Effector memory CD4-positive, alpha-beta T cell (primary cell): ENCODE data around the gene NTSR1.

Source experiments
- DNase-seq, 3 donors: peaks; one replicate each; pipeline ENCODE4 v3.0.0-alpha.2; 2020
- H3K27ac ChIP-seq: 2 replicates; pipeline ENCODE4 v1.7.0; 2013; ENCODE audit warnings: mild to moderate bottlenecking, low read length, moderate library complexity; ENCODE audit not compliant: insufficient read depth, poor library complexity, severe bottlenecking
- H3K27me3 ChIP-seq: replicated peaks from 2 replicates; pipeline ENCODE4 v1.7.0; 2013; ENCODE audit warnings: mild to moderate bottlenecking, low read length; ENCODE audit not compliant: insufficient read depth, control insufficient read depth, poor library complexity, severe bottlenecking
- H3K36me3 ChIP-seq: 2 replicates; pipeline ENCODE4 v1.7.0; 2013; ENCODE audit warnings: mild to moderate bottlenecking, low read length, moderate library complexity; ENCODE audit not compliant: control insufficient read depth, insufficient read depth
- H3K4me1 ChIP-seq: 2 replicates; pipeline ENCODE4 v1.7.0; 2013; ENCODE audit warnings: low read length, mild to moderate bottlenecking; ENCODE audit not compliant: control insufficient read depth, insufficient read depth, poor library complexity, severe bottlenecking
- H3K4me3 ChIP-seq: 2 replicates; pipeline ENCODE4 v1.7.0; 2013; ENCODE audit warnings: low read length, low read depth, mild to moderate bottlenecking; ENCODE audit not compliant: insufficient read depth, poor library complexity, severe bottlenecking
- H3K9me3 ChIP-seq: 2 replicates; pipeline ENCODE4 v1.7.0; 2013; ENCODE audit warnings: mild to moderate bottlenecking, low read length, moderate library complexity; ENCODE audit not compliant: control insufficient read depth
- total RNA-seq, 3 donors: gene quantifications; one replicate each; lab custom pipeline; 2026; lab: John Stamatoyannopoulos, UW

The NTSR1 gene
- 0.09 to 0.19 (median 0.17) reads per million in 3 donors for total RNA-seq

- DNase-seq = no peak
- Histone ChIP-seq H3K9me3 (no peaks in the 10 kb centered on the region), H3K27ac (no peak within 1 kb of the TSS), H3K36me3 (no peaks in the 10 kb centered on the region), H3K4me3 (no peak within 1 kb of the TSS), H3K4me1 (peaks cover 13% of the 10 kb centered on the region), H3K27me3 (peaks cover 24% of the 10 kb centered on the region)
Observed at GRCh38 chr20:62708591-62709536, at the start of gene NTSR1. TSS of gene NTSR1 (plus strand) at chr20:62708836. CDS start at chr20:62709208, 372 bp downstream.

- Histone ChIP-seq H3K27me3 (no peaks in the 10 kb centered on the region), H3K4me3 (no peak overlapping the region), H3K27ac (no peak overlapping the region), H3K9me3 (no peaks in the 10 kb centered on the region), H3K4me1 (no peaks in the 10 kb centered on the region), H3K36me3 (no peaks in the 10 kb centered on the region)
- no peak for DNase-seq
Observed at GRCh38 chr20:62659488-62660239, 49.0 kb upstream of the NTSR1 start.

GRCh38 chr20:62660240-62660615 is 48.4 kb upstream of the NTSR1 start:
- Histone ChIP-seq H3K9me3 (no peaks in the 10 kb centered on the region), H3K4me3 (no peak overlapping the region), H3K27me3 (no peaks in the 10 kb centered on the region), H3K27ac (no peak overlapping the region), H3K4me1 (no peaks in the 10 kb centered on the region), H3K36me3 (no peaks in the 10 kb centered on the region)
- DNase-seq = no peak

GRCh38 chr20:62660768-62661167 is 47.9 kb upstream of the NTSR1 start:
- no peak overlapping the region for H3K4me3 ChIP-seq
- DNase-seq = no peak
- no peak overlapping the region for H3K27ac ChIP-seq
- H3K4me1 ChIP-seq = no peaks in the 10 kb centered on the region
- H3K36me3 ChIP-seq = no peaks in the 10 kb centered on the region
- H3K27me3 ChIP-seq = no peaks in the 10 kb centered on the region
- no peaks in the 10 kb centered on the region for H3K9me3 ChIP-seq

- H3K27me3 ChIP-seq = no peaks in the 10 kb centered on the region
- no peaks in the 10 kb centered on the region for H3K4me1 ChIP-seq
- H3K9me3 ChIP-seq = no peaks in the 10 kb centered on the region
- no peaks in the 10 kb centered on the region for H3K36me3 ChIP-seq
- no peak for DNase-seq
- no peak overlapping the region for H3K4me3 ChIP-seq
- H3K27ac ChIP-seq = no peak overlapping the region
Observed at GRCh38 chr20:62661647-62662046, 47.0 kb upstream of the NTSR1 start.

GRCh38 chr20:62662422-62662821 is 46.2 kb upstream of the NTSR1 start:
- Histone ChIP-seq H3K27ac (no peak overlapping the region), H3K4me1 (no peaks in the 10 kb centered on the region), H3K27me3 (no peaks in the 10 kb centered on the region), H3K9me3 (no peaks in the 10 kb centered on the region), H3K36me3 (no peaks in the 10 kb centered on the region), H3K4me3 (no peak overlapping the region)
- DNase-seq = no peak

GRCh38 chr20:62663145-62664018 is 45.3 kb upstream of the NTSR1 start:
- H3K27ac ChIP-seq = no peak overlapping the region
- no peak overlapping the region for H3K4me3 ChIP-seq
- H3K36me3 ChIP-seq = no peaks in the 10 kb centered on the region
- H3K9me3 ChIP-seq = no peaks in the 10 kb centered on the region
- H3K27me3 ChIP-seq = no peaks in the 10 kb centered on the region
- no peak for DNase-seq
- no peaks in the 10 kb centered on the region for H3K4me1 ChIP-seq

GRCh38 chr20:62664019-62664971 is 44.3 kb upstream of the NTSR1 start:
- Histone ChIP-seq H3K9me3 (no peaks in the 10 kb centered on the region), H3K27me3 (no peaks in the 10 kb centered on the region), H3K27ac (no peak overlapping the region), H3K4me1 (no peaks in the 10 kb centered on the region), H3K36me3 (no peaks in the 10 kb centered on the region), H3K4me3 (no peak overlapping the region)
- DNase-seq = no peak
